Testis (tissue), 3 donors: Measurements from ENCODE around the gene SCAPER. TPM values are rescaled to one million over a fixed set of nuclear protein-coding genes. Genes with fewer than 3 reads are reported as not detected.
A peak's percentile ranks its signal among the peaks of the same experiment; 100 is the strongest.

Experiments used
- DNase-seq: peaks from one replicate; pipeline ENCODE4 v3.0.0-alpha.2; 2019
- H3K27ac ChIP-seq, 2 donors: fragments of 200-600 bp; sonication (generic); one replicate each; pipeline ENCODE4 v1.5.1; 2019
- H3K27me3 ChIP-seq: fragments of 200-600 bp; sonication (generic); one replicate; pipeline ENCODE4 v1.5.1; 2019
- H3K36me3 ChIP-seq: fragments of 200-600 bp; sonication (generic); one replicate; pipeline ENCODE4 v1.5.1; 2017; ENCODE audit warnings: low read depth; ENCODE audit errors: missing control alignments
- H3K4me1 ChIP-seq: fragments of 200-600 bp; sonication (generic); one replicate; pipeline ENCODE4 v1.5.1; 2019
- H3K4me3 ChIP-seq, 2 donors: fragments of 200-600 bp; sonication (generic); one replicate each; pipeline ENCODE4 v1.5.1; 2017 to 2019
- H3K9me3 ChIP-seq: fragments of 200-600 bp; sonication (generic); one replicate; pipeline ENCODE4 v1.5.1; 2017
- POLR2A ChIP-seq: fragments of 450-650 bp; IDR thresholded peaks from one replicate; pipeline ENCODE4 v1.6.1; 2017; ENCODE audit warnings: antibody characterized with exemption, mild to moderate bottlenecking, moderate library complexity
- WGBS, 2 donors: methylation state at CpG; one replicate each; pipeline ENCODE4 v1.1.5; 2018; 5-methylcytosine and 5-hydroxymethylcytosine counted together
- intact Hi-C: fragments of 100-400 bp; cut with DNase I; formaldehyde crosslinking; loops from one replicate; pipeline ENCODE4 v1.15.1; 2023; ENCODE audit warnings: low total_unique reads
- polyA plus RNA-seq: library from polyadenylated mRNA; stranded (reverse); fragments of 350-450 nt; fragmentation: Illumina TruSeq; extraction: RNeasy Lipid Tissue Mini Kit (QIAGEN cat#74804); gene quantifications from one replicate; pipeline ENCODE4 v1.2.3, GENCODE V29; 2014; ENCODE audit warnings: low read depth, low replicate concordance; ENCODE audit not compliant: insufficient read depth
- total RNA-seq, 2 donors: library from RNA; depleted of rRNA; stranded (reverse); fragments of >200 nt; gene quantifications; one replicate each; pipeline ENCODE4 v1.2.3, GENCODE V29; 2016
- TF ChIP-seq, protein P1 (sequence below), 3 experiments: fragments of 450-650 bp in 2 of 3; fragments of 200-600 bp in 1 of 3; sonication (generic) in 1 of 3; IDR thresholded peaks; one replicate each; pipeline ENCODE4 v1.5.1; 2016 to 2019; ENCODE audit warnings: antibody characterized with exemption in 3 of 3, mild to moderate bottlenecking in 2 of 3, moderate library complexity in 1 of 3

SCAPER gene
- total and polyA plus RNA-seq, 3 donors from 2014 or later = 43.7 to 60.7 (median 54.8) TPM

DNA sequence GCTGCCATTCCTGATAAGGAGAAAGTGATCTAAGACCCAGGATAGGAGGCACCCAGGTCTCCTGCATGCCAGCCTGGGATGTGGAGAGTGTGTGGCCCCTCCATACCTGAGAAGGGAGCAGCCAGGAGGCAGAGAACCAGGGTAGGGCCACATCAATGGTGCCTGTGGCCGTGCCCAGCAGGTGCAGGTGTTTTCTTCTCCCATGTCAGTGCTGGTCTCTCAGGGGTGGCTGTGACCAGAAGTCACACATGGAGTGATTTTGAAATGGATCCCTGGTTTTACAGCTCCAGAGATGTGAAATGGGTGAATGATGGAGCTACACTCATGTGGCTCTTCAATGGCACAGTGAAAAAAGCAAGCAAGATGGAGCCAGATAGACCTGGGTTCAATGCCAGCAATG lies 571.8 kb downstream of the SCAPER start:
- Histone ChIP-seq H3K4me1 (no peaks in the 10 kb centered on the region), H3K9me3 (no peaks in the 10 kb centered on the region), H3K27me3 (peaks cover 3% of the 10 kb centered on the region), H3K4me3 (no peak overlapping the region), H3K36me3 (no peaks in the 10 kb centered on the region), H3K27ac (no peak overlapping the region)
- intact Hi-C loops = no loop called here
- TF ChIP-seq POLR2A = no peak
- TF ChIP-seq, protein P1, sequence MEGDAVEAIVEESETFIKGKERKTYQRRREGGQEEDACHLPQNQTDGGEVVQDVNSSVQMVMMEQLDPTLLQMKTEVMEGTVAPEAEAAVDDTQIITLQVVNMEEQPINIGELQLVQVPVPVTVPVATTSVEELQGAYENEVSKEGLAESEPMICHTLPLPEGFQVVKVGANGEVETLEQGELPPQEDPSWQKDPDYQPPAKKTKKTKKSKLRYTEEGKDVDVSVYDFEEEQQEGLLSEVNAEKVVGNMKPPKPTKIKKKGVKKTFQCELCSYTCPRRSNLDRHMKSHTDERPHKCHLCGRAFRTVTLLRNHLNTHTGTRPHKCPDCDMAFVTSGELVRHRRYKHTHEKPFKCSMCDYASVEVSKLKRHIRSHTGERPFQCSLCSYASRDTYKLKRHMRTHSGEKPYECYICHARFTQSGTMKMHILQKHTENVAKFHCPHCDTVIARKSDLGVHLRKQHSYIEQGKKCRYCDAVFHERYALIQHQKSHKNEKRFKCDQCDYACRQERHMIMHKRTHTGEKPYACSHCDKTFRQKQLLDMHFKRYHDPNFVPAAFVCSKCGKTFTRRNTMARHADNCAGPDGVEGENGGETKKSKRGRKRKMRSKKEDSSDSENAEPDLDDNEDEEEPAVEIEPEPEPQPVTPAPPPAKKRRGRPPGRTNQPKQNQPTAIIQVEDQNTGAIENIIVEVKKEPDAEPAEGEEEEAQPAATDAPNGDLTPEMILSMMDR (IDR thresholded peaks at IDR 0.05) = no peak
- 94 to 100% methylated on average over 1 of the region's 1 CpG for WGBS, 2 donors
- no peak for DNase-seq

DNA sequence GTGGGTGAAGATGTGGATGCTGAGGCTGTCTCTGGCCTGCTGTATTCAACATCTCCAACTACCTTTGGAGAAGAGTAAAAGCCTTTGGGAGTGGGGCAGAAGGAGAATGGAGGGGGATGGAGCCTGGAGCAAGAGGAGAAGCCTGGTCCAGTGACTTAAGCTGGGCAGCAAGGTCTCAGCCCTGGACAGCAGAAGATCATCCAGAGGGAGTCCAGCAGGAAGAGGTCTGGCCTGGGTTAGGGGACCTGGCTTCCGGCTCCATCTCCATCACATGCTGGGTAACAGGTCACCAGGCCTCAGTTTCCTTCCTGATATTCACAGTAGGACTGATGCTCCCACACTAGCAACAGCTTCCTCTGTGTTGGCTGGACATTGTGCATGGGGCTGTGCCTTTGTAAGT lies 572.3 kb downstream of the SCAPER start:
- intact Hi-C loops = no loop called here
- TF ChIP-seq, protein P1 (IDR thresholded peaks at IDR 0.05) = no peak
- no peak for TF ChIP-seq POLR2A
- Histone ChIP-seq H3K4me3 (no peak overlapping the region), H3K36me3 (no peaks in the 10 kb centered on the region), H3K4me1 (no peaks in the 10 kb centered on the region), H3K9me3 (no peaks in the 10 kb centered on the region), H3K27me3 (peaks cover 3% of the 10 kb centered on the region), H3K27ac (no peak overlapping the region)
- no peak for DNase-seq
- WGBS, 2 donors = 100% methylated on average over 1 of the region's 1 CpG; no CpG with 5 or more reads in 1 of the 2 donors

DNA sequence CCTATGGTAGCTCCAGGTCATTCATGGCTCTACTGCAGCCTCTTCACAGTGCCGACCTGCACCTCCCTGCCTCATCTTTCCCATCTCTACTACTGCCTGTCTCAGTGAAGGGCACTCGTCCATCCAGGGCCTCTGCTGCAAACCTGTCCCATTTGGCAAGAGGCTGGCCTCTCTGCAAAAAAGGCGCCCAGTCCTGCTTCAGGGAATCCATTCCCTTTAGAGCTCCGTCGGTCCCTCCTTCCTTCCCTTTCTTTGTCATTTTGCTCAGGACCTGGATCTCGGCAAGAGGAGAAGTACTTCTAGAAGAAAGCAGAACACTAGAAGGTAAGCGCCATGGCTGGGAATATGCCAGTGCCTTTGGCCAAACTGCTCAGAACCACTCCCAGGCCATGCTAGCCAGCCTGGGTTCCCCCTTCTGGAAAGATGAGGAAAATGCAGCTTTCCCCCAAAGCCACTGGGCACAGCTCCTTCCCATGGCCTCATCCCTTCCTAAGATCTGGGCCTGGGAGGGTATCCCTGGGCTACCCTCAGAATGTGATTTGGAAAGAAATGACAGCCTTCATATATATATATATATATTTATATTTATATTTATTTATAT lies 575.0 kb downstream of the SCAPER start:
- 65 to 79% methylated on average over 7 of the region's 7 CpGs for WGBS, 2 donors
- TF ChIP-seq POLR2A = no peak
- TF ChIP-seq, protein P1 (IDR thresholded peaks at IDR 0.05) = peak in 2 of 3 experiments; percentile 23 to 38
- peak; percentile 72 for DNase-seq
- Histone ChIP-seq H3K27me3 (peaks cover 3% of the 10 kb centered on the region), H3K9me3 (no peaks in the 10 kb centered on the region), H3K27ac (no peak overlapping the region), H3K36me3 (no peaks in the 10 kb centered on the region), H3K4me1 (no peaks in the 10 kb centered on the region), H3K4me3 (no peak overlapping the region)
- intact Hi-C loops = no loop called here

DNA sequence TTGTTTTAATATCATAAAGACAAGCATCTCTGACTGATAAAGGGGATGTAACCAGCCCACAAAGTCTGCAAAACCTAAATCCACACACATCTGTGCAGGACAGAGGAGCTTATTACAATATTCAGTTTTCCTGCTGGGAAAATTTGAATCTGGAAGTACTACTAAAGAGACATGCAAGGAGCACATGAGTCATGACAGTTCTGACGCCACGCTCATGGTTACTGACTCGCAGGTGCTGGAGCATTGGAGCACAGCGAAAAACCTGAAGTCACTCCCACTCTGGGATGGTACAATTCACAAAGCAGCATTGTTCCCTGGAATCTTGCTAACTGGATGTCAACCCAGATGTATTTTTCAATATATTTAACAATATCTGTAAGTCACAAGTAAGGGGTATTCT lies 576.2 kb downstream of the SCAPER start:
- Histone ChIP-seq H3K4me3 (no peak overlapping the region), H3K9me3 (no peaks in the 10 kb centered on the region), H3K4me1 (no peaks in the 10 kb centered on the region), H3K36me3 (no peaks in the 10 kb centered on the region), H3K27ac (no peak overlapping the region), H3K27me3 (no peaks in the 10 kb centered on the region)
- intact Hi-C loops = no loop called here
- DNase-seq = no peak
- 73 to 91% methylated on average over 4 of the region's 4 CpGs for WGBS, 2 donors
- TF ChIP-seq, protein P1 (IDR thresholded peaks at IDR 0.05) = no peak
- no peak for TF ChIP-seq POLR2A

DNA sequence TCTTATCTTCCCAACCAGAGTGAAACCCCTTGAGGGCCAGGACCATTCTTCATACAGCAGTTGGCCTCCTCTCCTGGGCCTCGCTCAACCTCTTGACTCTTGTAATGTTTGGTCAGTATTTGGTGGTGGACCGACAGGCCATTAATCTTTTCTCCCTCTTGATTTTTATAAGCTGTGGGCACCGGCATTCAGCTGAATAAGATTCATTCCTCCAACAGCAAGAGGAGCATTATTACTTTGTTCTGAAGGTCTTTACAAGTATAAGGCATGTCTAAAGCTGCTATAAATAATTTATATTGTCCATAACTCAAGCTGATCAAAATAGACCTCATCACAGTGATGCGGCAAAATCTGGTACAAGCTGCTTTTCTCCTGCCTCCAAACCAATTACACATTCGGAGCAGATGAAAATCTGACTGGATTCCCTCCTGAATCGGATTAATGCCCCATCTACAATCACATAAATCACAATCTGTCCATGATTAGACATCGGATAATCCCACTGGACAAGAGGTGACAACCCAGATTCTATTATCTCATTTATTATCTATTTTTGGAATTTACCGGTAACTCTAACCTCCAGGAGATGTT lies 576.9 kb downstream of the SCAPER start:
- Histone ChIP-seq H3K27ac (no peak overlapping the region), H3K36me3 (no peaks in the 10 kb centered on the region), H3K9me3 (no peaks in the 10 kb centered on the region), H3K27me3 (no peaks in the 10 kb centered on the region), H3K4me1 (no peaks in the 10 kb centered on the region), H3K4me3 (no peak overlapping the region)
- TF ChIP-seq, protein P1 (IDR thresholded peaks at IDR 0.05) = no peak
- TF ChIP-seq POLR2A = no peak
- WGBS, 2 donors = 89 to 91% methylated on average over 8 of the region's 8 CpGs
- DNase-seq = no peak
- intact Hi-C loops = no loop called here
